UCSD-AML1 (cell line): ENCODE results near the gene SYTL4.
"Not testable (repeated sequence)": the region's sequence is repeated elsewhere in the genome, so short reads cannot be mapped to it uniquely, and the experiment has no call there.

Experiments
- DNase-seq: peaks from one replicate; lab custom pipeline; 2025; ENCODE audit not compliant: unreplicated experiment; lab: John Stamatoyannopoulos, UW

SYTL4 gene

DNA sequence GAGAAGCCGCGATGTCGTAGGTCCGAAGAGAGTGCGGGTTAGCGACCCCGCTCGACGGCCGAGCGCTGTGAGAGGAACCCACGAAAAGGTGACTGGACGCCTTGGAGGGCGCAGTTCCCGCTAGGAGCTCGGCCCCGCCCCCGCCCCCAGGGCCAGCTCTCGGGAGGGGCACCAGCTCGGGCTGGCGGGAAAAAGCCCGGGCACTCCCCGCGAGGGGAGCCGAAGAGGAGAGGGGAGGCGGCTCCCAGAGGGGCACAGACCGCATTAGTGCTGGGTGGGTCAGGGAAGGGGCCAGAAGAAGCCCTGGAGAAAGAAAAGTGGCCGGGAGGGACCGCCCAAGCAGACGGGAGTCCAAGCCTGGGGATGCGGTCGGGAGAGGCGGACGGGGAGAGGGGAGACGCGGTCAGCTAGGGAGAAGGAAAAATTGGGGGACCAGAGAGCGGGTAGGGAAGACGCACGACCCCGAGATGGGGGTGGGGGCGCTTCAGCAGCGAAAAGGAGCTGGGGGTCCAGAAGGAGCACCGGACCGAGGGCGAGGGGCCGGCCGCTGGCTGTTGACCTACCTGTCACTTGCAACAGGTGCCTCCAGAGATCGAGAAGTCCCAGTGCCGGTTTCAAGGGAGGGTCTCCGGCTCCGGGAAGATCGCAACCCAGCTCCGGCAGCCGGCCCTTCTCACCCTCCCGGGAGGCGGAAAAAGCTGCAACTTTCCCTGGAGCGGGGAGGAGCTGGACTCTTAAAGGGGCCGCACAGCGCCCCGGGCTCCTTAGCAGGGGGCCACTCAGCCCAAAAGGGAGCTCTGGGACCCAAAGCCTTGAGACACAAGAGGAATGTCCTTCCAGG lies at the start of gene SYTL4:
Gene SYTL4 (minus strand): TSS at position 681 of the 841 bp plus-strand sequence. CDS start 30,084 bp downstream, outside the sequence.
- peak; percentile 64 for DNase-seq

DNA sequence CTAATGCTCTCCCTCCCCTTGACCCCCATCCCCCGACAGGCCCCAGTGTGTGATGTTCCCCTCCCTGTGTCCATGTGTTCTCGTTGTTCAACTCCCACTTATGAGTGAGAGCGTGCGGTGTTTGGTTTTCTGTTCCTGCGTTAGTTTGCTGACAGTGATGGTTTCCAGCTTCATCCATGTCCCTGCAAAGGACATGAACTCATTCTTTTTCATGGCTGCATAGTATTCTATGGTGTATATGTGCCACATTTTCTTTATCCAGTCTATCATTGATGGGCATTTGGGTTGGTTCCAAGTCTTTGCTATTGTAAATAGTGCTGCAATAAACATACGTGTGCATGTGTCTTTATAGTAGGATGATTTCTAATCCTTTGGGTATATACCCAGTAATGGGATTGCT lies 37.5 kb upstream of the SYTL4 start:
- not testable (repeated sequence) for DNase-seq

DNA sequence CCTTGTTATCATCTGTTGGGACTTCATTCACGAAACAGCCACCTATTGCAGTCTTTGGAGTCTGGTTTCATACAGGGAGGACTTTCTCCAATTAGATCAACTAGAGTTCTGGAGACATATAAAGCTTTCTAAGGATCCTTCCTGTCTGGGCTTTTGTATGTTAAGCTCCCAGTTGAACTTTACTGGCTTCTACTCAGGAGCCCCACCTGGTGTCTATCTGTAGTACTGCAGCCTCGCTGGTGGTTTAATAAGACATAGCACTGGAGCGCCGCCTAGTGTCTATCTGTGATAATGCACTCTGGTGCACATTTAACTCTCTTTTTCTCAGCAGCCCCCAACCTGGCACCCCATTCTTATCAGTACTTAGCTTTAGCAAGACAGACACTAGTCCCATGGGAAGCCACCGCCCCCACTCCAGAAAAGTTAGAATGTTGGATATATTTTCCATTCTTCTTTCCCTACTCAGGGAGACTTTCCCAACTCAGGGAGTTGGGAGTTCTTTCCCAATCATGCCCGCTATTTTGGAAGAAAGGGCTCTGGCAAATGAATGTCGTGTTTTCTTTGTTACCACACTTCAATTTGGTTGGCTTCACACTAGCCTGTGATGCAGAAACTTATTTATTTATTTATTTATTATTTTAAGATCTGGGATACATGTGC lies 36.9 kb upstream of the SYTL4 start:
- peak; percentile 84 for DNase-seq

GRCh38 chrX:100750883-100751282 lies 19.0 kb upstream of the SYTL4 start:
- DNase-seq, result no peak

GRCh38 chrX:100748108-100748507 lies 16.2 kb upstream of the SYTL4 start:
- DNase-seq, result no peak

DNA sequence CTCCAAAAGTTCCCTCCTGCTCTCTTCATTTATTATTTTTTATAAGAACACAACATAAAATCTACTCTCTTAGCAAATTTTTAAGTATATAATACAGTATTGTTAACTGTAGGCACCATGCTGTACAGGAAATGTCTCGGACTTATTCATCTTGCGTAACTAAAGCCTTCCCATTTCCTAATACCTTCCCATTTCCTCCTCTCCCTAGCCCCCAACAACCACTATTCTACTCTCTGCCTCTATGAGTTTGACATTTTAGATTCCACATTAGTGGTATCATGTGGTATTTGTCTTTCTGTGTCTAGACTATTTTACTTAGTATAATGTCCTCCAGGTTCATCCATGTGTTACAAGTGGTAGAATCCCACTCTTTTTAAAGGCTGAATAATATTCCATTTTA lies 15.8 kb upstream of the SYTL4 start:
- DNase-seq, result no peak

DNA sequence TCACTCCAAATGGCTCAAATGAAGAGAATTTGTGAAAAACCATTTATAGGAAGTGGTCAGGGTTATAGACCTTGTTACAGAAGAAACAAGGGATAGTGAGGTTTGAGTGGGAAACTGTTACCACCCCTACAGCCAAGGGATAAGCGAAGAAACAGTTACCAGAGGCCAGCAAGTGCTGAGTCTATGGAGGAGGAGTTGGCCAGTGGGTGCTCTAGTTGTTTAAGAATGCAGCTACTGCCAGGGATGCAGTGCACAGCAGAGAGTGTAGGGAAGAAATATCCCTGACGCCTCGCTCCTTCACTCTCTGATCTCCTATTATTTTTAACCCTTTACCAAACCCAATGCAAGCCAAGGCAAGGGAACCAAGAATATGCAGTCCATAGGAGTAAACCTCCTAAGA lies 15.2 kb upstream of the SYTL4 start:
- no peak for DNase-seq

DNA sequence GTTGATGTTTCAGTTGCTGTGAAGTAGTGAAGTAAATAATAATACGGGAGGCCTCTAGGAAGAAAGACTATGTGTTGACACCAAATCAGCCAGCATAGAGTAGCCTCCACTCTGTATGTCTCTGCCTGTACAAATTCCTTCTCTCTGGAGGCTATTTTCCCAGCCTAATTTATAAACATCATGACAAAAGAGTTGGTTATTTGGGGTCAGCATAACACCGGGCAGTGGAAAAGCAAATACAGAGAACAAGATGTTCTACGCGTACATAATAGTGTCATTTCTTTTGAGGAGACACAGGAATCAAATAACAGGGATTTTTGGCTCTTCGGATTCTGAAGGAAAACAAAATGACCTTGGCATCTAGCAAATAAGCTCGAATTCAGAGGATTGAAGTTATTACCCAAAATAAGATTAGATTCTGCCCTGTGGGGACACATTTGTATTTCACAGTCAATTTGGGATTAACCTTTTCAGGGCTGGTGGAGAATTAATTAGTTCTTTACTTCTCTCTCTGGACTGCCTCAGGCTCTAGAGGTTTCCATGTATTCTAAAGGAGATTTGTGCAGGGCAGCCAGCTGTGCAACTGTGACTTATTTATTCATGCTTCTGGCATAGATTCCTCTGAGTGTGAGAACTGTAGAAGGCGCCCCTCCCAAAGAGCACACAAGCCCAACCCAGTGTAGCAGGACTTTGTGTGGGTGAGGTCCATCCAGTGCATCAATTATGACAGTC lies 14.1 kb upstream of the SYTL4 start:
- DNase-seq, result no peak

GRCh38 chrX:100745205-100745604 lies 13.3 kb upstream of the SYTL4 start:
- DNase-seq, result no peak

DNA sequence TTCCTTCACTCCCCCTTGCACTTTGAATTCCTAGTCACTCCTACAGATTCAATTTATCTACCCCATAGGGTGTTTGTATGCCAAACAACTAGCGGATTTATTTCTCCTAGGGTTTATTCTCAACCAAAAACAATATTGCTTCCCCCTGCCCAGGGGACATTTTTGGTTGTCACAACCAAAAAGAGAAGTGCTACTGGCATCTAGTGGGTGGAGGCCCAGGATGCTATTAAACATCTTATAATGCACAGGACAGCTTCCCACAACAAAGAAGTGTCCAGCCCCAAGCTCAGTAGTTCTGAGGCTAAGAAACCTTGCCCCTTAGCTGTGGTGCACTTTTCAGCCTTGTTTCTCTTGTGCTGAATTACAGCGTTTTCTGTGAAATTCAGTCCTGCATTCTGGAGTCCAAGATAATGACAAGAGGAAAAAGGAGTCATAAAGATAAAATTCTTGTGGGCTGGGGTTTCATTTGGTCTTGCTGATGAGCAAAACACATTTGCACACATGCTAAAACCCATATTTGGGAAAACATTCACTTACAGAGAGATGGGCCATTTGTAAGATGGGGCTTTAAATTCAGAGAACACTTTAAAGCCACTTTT lies 11.2 kb upstream of the SYTL4 start:
- DNase-seq, result peak; percentile 32

- not testable (repeated sequence) for DNase-seq
These were observed 7.9 kb downstream of the SYTL4 start for GRCh38 chrX:100724006-100724405.

- DNase-seq, result no peak
These were observed 10.6 kb downstream of the SYTL4 start for GRCh38 chrX:100721328-100721727.

DNA sequence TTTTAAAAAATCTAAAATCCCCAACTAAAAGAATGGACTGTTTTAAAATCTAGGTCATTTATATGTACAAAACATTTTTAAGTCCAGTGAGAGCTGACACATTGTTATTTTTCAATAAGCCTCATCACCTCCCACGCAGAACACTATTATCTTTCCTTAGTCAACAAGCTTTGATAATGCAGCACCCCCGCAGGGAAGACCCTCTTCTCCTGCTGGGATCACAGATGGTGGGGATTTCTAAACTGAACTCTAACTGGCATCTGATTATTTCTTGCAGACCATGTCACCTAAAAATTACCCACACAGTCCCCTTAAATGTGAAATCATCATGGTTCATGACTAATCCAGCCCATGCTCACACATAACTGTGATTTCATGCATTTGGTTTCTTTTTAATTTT lies 11.6 kb downstream of the SYTL4 start:
- no peak for DNase-seq

GRCh38 chrX:100719139-100719538 lies 12.8 kb downstream of the SYTL4 start:
- DNase-seq, result no peak

- DNase-seq, result no peak
These were observed 14.6 kb downstream of the SYTL4 start for GRCh38 chrX:100717363-100717762.

- no peak for DNase-seq
These were observed 21.1 kb downstream of the SYTL4 start for GRCh38 chrX:100710816-100711215.

DNA sequence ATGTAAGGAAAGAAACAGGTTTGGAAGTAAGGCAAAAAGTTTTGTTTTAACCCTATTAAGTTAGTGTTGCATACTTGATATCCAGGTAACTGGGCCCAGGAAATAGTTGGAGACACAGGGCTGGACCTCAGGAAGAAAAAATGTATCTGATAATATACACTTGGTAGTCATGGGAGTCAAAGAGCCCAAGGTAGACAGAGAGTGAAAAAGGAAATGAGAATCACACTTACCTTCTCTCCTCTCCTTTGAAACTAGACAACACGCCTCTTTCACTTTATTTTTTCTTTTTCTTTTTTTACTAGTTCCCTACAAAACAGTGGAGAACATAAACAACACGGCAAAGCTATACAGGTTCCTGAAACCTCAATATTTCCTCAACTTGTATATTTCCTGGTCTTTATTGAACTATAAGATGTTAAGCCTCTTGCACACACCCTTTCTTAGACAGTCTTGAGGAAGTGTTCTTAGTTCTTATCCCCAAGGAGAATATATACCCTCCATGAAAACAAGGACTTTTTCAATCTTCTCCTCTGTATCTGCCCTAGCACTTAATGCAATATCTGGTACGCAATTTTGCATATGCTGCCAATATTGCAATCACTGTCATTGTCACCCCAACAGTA lies 27.2 kb downstream of the SYTL4 start:
- DNase-seq, result no peak

GRCh38 chrX:100700809-100701208 lies 31.1 kb downstream of the SYTL4 start:
- no peak for DNase-seq

DNA sequence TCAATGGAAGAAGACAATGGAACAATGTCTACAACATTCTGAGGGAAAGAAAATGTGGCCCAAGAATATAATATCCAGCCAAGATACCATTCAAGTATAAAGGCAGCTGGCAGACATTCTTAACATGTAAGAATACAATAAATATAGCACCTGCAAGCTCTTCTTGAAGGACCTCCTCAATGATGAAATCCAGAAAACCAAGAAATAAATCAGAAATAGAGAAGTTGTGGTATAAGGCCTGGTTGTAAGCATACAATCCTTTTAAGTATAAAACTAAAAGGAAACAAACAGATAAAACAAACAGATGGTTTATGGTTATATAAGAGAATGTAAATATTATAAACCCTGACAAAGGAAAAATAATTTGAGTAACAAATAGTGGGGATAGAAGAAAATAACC lies 33.4 kb downstream of the SYTL4 start:
- DNase-seq, result no peak

DNA sequence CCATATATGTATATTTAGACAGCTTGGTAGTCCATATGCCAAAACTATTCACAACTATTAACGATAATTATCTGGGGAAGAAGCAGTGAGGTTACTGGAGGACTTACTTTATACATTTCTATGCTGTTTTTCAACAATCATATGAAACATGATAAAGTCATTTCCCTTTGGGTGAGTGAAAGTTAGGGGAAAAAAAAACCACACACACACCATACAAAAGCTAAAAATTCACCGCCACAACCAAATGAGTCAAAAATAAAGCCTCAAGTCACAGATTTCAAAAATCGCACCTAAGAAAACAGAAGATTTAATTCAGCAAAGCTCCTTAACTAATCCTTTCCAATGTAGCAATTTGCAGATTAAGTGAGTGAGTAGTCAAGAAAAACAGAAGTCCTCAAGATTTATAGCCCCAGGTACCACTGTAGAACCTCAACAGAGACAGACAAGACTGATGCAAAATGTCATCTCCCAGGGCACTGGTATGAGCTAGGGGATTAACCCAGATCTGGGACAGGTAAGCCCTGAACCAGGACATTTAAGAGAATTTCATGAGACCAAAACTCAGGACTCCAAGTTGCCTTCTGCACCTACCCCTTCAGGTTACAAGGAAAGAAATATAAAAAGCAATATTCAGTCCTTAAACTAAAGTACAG lies 35.1 kb downstream of the SYTL4 start:
- no peak for DNase-seq
